Kidney (tissue), 14 donors: ENCODE measurements around the gene HASPIN. TPM values are rescaled to one million over a fixed set of nuclear protein-coding genes. Genes with fewer than 3 reads are reported as not detected.

ENCODE experiments used
- DNase-seq, 5 donors: peaks; one replicate each; pipeline ENCODE4 v3.0.0-alpha.2; 2013 to 2020
- FAIRE-seq: peaks from 2 replicates; lab custom pipeline; 2012; peaks lifted over from hg19 to GRCh38; lab: Jason Lieb, UNC
- H3K27ac ChIP-seq, 2 donors: one replicate each; pipeline ENCODE4 v1.7.0; 2013; ENCODE audit warnings: low read depth in 2 of 2, low read length in 2 of 2, inconsistent platforms in 1 of 2
- H3K27me3 ChIP-seq: one replicate; pipeline ENCODE4 v1.7.1; 2013; ENCODE audit warnings: low read length, inconsistent platforms; ENCODE audit not compliant: control insufficient read depth, insufficient read depth
- H3K36me3 ChIP-seq, 3 donors: one replicate each; pipeline versions ENCODE4 v1.7.0 to v1.7.1; 2013; ENCODE audit warnings: low read length in 3 of 3, control low read depth in 1 of 3, inconsistent platforms in 1 of 3; ENCODE audit not compliant: insufficient read depth in 3 of 3, control insufficient read depth in 2 of 3
- H3K4me1 ChIP-seq, 3 donors: one replicate each; pipeline versions ENCODE4 v1.7.0 to v1.7.1; 2013; ENCODE audit warnings: low read length in 3 of 3, inconsistent platforms in 1 of 3, low read depth in 1 of 3; ENCODE audit not compliant: control insufficient read depth in 2 of 3, insufficient read depth in 2 of 3
- H3K4me3 ChIP-seq, 3 donors: one replicate each; pipeline versions ENCODE4 v1.7.0 to v1.8.1; 2013; ENCODE audit warnings: low read length in 3 of 3, control low read depth in 1 of 3, inconsistent platforms in 1 of 3
- H3K9ac ChIP-seq, 3 donors: one replicate each; pipeline versions ENCODE4 v1.7.0 to v1.7.1; 2013; ENCODE audit warnings: low read length in 3 of 3, control low read depth in 1 of 3, inconsistent platforms in 1 of 3
- H3K9me3 ChIP-seq, 3 donors: one replicate each; pipeline versions ENCODE4 v1.7.0 to v1.7.1; 2013; ENCODE audit warnings: low read length in 3 of 3, control low read depth in 1 of 3, inconsistent platforms in 1 of 3; ENCODE audit not compliant: control insufficient read depth in 2 of 3, insufficient read depth in 1 of 3
- intact Hi-C: fragments of 100-400 bp; cut with DNase I; formaldehyde crosslinking; loops from one replicate; pipeline ENCODE4 v1.11.1; 2022
- polyA plus RNA-seq: library from polyadenylated mRNA; stranded (reverse); fragments of 350-450 nt; fragmentation: Illumina TruSeq; extraction: RNeasy Lipid Tissue Mini Kit (QIAGEN cat#74804); gene quantifications from one replicate; pipeline ENCODE4 v1.2.3, GENCODE V29; 2014; ENCODE audit warnings: low read depth, low replicate concordance; ENCODE audit not compliant: insufficient read depth
- total RNA-seq: library from RNA; stranded (reverse); fragmentation: NEBNext Ultra II Directional; extraction: Animal tissue kit (Norgen Biotek cat#: 25700); gene quantifications from one replicate; pipeline ENCODE4 v1.2.1, GENCODE V29; 2021
- TF ChIP-seq, protein P1 (sequence below): IDR thresholded peaks from 3 replicates; pipeline ENCODE4 v1.5.1; 2012; ENCODE audit warnings: mild to moderate bottlenecking, moderate library complexity, borderline replicate concordance; ENCODE audit not compliant: insufficient read depth; ENCODE audit errors: extremely low read depth
- donor health status: control.
- donor health status: control.
- donor health status: control.
- donor health status: control.
- donor health status: control.
- donor health status: DM: yes; HTN: yes; CAD: no.
- donor health status: Normal renal cell carcinoma (clear cell type).

The HASPIN gene
- total and polyA plus RNA-seq, 2 donors from 2014 or later = 0.38 TPM; not detected in 1

DNA sequence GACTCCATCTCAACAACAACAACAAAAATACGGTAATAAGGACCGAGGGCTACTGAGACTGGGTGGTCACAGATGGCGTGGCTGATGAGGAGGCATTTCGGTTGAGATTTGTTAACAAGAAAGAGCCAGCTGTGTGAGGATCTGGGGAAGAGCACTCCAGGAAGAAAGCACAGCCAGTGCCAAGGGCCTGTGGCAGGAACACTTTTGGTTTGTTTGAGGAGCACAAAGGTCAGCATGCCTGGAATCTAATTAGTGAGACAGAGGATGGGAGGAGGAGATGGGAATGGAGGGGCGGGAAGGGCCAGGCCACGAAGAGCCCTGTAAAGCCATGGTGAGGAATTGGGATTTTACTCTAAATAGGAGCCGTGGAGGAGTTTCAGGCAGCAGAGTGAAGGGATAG lies 24.9 kb downstream of the HASPIN start:
- intact Hi-C loops = no loop called here
- FAIRE-seq = no peak

DNA sequence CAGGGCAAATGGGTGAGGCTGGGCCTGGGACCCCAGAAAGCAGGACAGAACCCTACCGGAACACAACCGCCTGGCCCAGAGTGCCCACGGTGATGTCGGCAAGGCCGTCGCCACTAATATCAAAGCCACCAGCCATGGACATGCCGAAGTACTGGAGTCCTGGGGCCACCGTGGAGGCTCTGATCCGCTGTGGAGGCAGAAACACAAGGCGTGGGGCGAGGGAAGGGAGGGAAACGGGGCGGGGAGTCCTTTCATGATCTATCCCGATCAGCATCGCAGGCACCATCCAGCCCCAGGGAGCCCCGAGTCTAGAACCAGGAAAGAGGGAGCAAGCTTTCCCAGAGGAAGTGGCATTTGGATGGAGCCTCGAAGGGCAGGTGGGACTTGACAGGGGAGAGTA lies 26.6 kb downstream of the HASPIN start:
- Histone ChIP-seq H3K4me3 (no peak overlapping the region), H3K27me3 (no peaks in the 10 kb centered on the region), H3K27ac (no peak overlapping the region), H3K9ac (no peak overlapping the region), H3K4me1 (no peaks in the 10 kb centered on the region), H3K36me3 (no peaks in the 10 kb centered on the region), H3K9me3 (no peaks in the 10 kb centered on the region)
- FAIRE-seq (no peak), DNase-seq (no peak)
- TF ChIP-seq, protein P1, sequence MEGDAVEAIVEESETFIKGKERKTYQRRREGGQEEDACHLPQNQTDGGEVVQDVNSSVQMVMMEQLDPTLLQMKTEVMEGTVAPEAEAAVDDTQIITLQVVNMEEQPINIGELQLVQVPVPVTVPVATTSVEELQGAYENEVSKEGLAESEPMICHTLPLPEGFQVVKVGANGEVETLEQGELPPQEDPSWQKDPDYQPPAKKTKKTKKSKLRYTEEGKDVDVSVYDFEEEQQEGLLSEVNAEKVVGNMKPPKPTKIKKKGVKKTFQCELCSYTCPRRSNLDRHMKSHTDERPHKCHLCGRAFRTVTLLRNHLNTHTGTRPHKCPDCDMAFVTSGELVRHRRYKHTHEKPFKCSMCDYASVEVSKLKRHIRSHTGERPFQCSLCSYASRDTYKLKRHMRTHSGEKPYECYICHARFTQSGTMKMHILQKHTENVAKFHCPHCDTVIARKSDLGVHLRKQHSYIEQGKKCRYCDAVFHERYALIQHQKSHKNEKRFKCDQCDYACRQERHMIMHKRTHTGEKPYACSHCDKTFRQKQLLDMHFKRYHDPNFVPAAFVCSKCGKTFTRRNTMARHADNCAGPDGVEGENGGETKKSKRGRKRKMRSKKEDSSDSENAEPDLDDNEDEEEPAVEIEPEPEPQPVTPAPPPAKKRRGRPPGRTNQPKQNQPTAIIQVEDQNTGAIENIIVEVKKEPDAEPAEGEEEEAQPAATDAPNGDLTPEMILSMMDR = no peak
- intact Hi-C loops = no loop called here

More for the DNA sequence above, 24.9 kb downstream of the HASPIN start:
- Histone ChIP-seq H3K9ac (no peak overlapping the region), H3K27ac (no peak overlapping the region), H3K27me3 (no peaks in the 10 kb centered on the region), H3K4me3 (no peak overlapping the region), H3K4me1 (no peaks in the 10 kb centered on the region), H3K36me3 (no peaks in the 10 kb centered on the region), H3K9me3 (no peaks in the 10 kb centered on the region)
- DNase-seq = no peak
- TF ChIP-seq, protein P1 = no peak

DNA sequence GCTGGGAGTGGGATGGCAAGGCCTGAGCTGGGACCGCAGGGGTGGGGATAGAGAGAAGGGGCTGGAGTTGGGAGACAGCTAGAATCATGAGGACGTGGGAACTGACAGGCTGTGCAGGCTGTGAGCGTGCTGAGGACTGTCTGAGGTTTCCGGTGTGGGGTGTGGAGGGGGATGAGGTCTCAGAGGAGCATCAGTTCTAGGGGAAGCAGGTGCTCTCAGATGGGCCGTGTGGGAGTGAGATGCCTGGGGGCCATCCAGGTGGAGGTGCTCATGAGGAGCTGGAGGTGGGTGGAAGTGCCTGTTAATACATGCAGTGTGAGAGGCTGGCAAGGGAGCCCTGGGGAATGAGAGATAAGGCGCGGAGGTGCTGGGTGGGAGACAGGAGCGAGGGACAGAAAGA lies 27.2 kb downstream of the HASPIN start:
- DNase-seq (no peak), FAIRE-seq (no peak)
- no peaks in the 10 kb centered on the region for H3K4me1 ChIP-seq
- H3K27ac ChIP-seq = no peak overlapping the region
- intact Hi-C loops = no loop called here
- no peaks in the 10 kb centered on the region for H3K27me3 ChIP-seq
- no peak overlapping the region for H3K4me3 ChIP-seq
- no peak overlapping the region for H3K9ac ChIP-seq
- no peaks in the 10 kb centered on the region for H3K36me3 ChIP-seq
- TF ChIP-seq, protein P1 = no peak
- H3K9me3 ChIP-seq = no peaks in the 10 kb centered on the region

DNA sequence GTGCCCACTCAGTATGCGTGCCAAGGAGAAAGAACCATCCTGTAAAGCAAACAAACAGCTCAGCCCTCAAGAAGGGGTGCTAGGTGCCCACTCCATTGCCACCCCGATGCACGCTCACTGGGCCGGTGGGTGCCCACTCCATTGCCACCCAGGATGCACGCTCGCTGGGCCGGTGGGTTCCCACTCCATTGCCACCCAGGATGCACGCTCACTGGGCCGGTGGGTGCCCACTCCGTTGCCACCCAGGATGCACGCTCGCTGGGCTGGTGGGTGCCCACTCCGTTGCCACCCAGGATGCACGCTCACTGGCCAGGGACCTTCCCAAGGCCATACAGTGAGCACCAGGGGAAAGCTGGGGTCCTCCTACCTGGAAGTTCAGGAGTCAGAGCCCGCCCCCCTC lies 28.1 kb downstream of the HASPIN start:
- no peak overlapping the region for H3K9ac ChIP-seq
- H3K36me3 ChIP-seq = no peaks in the 10 kb centered on the region
- DNase-seq (no peak), FAIRE-seq (no peak)
- no peak overlapping the region for H3K27ac ChIP-seq
- no peaks in the 10 kb centered on the region for H3K9me3 ChIP-seq
- no peaks in the 10 kb centered on the region for H3K27me3 ChIP-seq
- intact Hi-C loops = no loop called here
- TF ChIP-seq, protein P1 = no peak
- no peaks in the 10 kb centered on the region for H3K4me1 ChIP-seq
- H3K4me3 ChIP-seq = no peak overlapping the region
